HUES6 (cell line): Measurements from ENCODE around the gene PRLH.

Experiments
- H3K27ac ChIP-seq: 2 replicates; pipeline ENCODE4 v1.7.0; 2013; ENCODE audit warnings: low read depth, mild to moderate bottlenecking, low read length, inconsistent platforms
- H3K27me3 ChIP-seq: 2 replicates; pipeline ENCODE4 v1.6.1; 2013; ENCODE audit warnings: low read length; ENCODE audit not compliant: control insufficient read depth, insufficient read depth
- H3K36me3 ChIP-seq: 2 replicates; pipeline ENCODE4 v1.6.1; 2013; ENCODE audit warnings: low read length; ENCODE audit not compliant: control insufficient read depth, insufficient read depth
- H3K4me1 ChIP-seq: 2 replicates; pipeline ENCODE4 v1.6.1; 2013; ENCODE audit warnings: low read length; ENCODE audit not compliant: control insufficient read depth, insufficient read depth
- H3K4me3 ChIP-seq: 2 replicates; pipeline ENCODE4 v1.5.1; 2013; ENCODE audit warnings: low read depth, low read length
- H3K9ac ChIP-seq: one replicate; pipeline ENCODE4 v1.6.1; 2013; ENCODE audit warnings: mild to moderate bottlenecking, low read length
- H3K9me3 ChIP-seq: 2 replicates; pipeline ENCODE4 v1.6.1; 2013; ENCODE audit warnings: low read depth, low read length; ENCODE audit not compliant: control insufficient read depth, insufficient read depth

The PRLH gene

GRCh38 chr2:237574894-237575868, 8.8 kb downstream of the PRLH start:
- no peak overlapping the region for H3K9ac ChIP-seq
- H3K27me3 ChIP-seq, result no peaks in the 10 kb centered on the region
- no peak overlapping the region for H3K27ac ChIP-seq
- no peak overlapping the region for H3K4me3 ChIP-seq
- no peaks in the 10 kb centered on the region for H3K9me3 ChIP-seq
- H3K4me1 ChIP-seq, result peaks cover 11% of the 10 kb centered on the region
- peaks cover 46% of the 10 kb centered on the region for H3K36me3 ChIP-seq

GRCh38 chr2:237575869-237576862, 9.8 kb downstream of the PRLH start:
- H3K27me3 ChIP-seq, result no peaks in the 10 kb centered on the region
- peaks cover 11% of the 10 kb centered on the region for H3K4me1 ChIP-seq
- H3K36me3 ChIP-seq, result peaks cover 52% of the 10 kb centered on the region
- no peaks in the 10 kb centered on the region for H3K9me3 ChIP-seq
- no peak overlapping the region for H3K27ac ChIP-seq
- H3K9ac ChIP-seq, result no peak overlapping the region
- no peak overlapping the region for H3K4me3 ChIP-seq

- no peaks in the 10 kb centered on the region for H3K27me3 ChIP-seq
- no peaks in the 10 kb centered on the region for H3K9me3 ChIP-seq
- peaks cover 56% of the 10 kb centered on the region for H3K36me3 ChIP-seq
- H3K4me1 ChIP-seq, result peaks cover 11% of the 10 kb centered on the region
- H3K27ac ChIP-seq, result no peak overlapping the region
- H3K4me3 ChIP-seq, result no peak overlapping the region
- no peak overlapping the region for H3K9ac ChIP-seq
Measured at GRCh38 chr2:237576974-237577373, 10.6 kb downstream of the PRLH start.

GRCh38 chr2:237577458-237577857, 11.1 kb downstream of the PRLH start:
- Histone ChIP-seq H3K27me3 (no peaks in the 10 kb centered on the region), H3K27ac (no peak overlapping the region), H3K4me1 (peaks cover 12% of the 10 kb centered on the region), H3K4me3 (no peak overlapping the region), H3K36me3 (peaks cover 61% of the 10 kb centered on the region), H3K9ac (no peak overlapping the region), H3K9me3 (no peaks in the 10 kb centered on the region)

DNA sequence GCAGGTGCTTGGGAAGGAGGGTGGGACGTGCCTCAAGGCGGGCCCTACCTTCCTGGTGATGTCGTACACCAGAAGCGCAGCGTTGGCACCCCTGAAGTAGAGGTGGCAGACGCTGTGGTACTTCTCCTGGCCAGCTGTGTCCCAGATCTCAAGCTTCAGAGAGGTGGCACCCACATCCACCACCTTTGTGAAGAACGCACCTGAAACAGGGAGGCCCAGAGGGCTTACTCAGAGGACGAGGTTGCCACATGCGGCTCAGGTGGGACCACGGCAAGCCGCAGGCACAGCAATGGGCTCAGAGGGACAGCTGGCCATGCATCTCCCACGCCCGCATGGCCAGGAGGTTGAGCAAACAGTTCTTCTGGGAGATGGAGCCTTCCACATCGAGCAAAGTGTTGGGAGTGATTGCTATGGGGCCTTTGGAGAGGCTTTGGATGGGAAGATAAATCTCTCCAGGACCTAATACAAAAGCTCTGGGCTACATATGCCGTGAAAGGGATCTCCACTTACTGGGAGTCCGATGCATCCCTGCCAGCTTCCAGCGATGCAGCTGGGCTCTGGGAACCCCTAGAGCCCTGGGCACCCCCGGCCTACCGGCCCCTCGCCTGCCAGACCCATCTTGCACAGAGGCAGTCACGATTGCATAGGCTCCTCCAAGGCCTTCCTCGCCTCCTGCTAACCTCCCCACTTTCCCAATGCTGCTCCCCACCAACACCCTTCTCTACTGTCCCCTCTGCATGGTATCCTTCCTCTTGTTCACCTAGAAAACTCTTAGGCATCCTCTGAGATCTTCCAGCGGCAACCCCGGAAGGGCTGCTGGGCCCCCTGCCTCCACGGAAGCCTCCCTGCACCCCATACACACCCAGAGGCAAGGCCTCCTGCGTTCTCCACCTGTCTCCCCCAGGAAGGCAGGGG, 11.8 kb downstream of the PRLH start:
- Histone ChIP-seq H3K36me3 (peaks cover 64% of the 10 kb centered on the region), H3K9ac (no peak overlapping the region), H3K4me3 (no peak overlapping the region), H3K27me3 (no peaks in the 10 kb centered on the region), H3K27ac (no peak overlapping the region), H3K9me3 (no peaks in the 10 kb centered on the region), H3K4me1 (peaks cover 11% of the 10 kb centered on the region)

GRCh38 chr2:237581326-237581725, 15.0 kb downstream of the PRLH start:
- no peak overlapping the region for H3K27ac ChIP-seq
- H3K4me3 ChIP-seq, result no peak overlapping the region
- peaks cover 20% of the 10 kb centered on the region for H3K4me1 ChIP-seq
- no peak overlapping the region for H3K9ac ChIP-seq
- H3K9me3 ChIP-seq, result no peaks in the 10 kb centered on the region
- H3K27me3 ChIP-seq, result no peaks in the 10 kb centered on the region
- H3K36me3 ChIP-seq, result peaks cover 72% of the 10 kb centered on the region

- no peaks in the 10 kb centered on the region for H3K27me3 ChIP-seq
- H3K9me3 ChIP-seq, result no peaks in the 10 kb centered on the region
- peaks cover 24% of the 10 kb centered on the region for H3K4me1 ChIP-seq
- H3K4me3 ChIP-seq, result no peak overlapping the region; the same call in 1 of the 2 replicates
- no peak overlapping the region for H3K9ac ChIP-seq
- H3K27ac ChIP-seq, result no peak overlapping the region; the same call in 1 of the 2 replicates
- H3K36me3 ChIP-seq, result peaks cover 67% of the 10 kb centered on the region
Measured at GRCh38 chr2:237581751-237582746, 15.7 kb downstream of the PRLH start.

DNA sequence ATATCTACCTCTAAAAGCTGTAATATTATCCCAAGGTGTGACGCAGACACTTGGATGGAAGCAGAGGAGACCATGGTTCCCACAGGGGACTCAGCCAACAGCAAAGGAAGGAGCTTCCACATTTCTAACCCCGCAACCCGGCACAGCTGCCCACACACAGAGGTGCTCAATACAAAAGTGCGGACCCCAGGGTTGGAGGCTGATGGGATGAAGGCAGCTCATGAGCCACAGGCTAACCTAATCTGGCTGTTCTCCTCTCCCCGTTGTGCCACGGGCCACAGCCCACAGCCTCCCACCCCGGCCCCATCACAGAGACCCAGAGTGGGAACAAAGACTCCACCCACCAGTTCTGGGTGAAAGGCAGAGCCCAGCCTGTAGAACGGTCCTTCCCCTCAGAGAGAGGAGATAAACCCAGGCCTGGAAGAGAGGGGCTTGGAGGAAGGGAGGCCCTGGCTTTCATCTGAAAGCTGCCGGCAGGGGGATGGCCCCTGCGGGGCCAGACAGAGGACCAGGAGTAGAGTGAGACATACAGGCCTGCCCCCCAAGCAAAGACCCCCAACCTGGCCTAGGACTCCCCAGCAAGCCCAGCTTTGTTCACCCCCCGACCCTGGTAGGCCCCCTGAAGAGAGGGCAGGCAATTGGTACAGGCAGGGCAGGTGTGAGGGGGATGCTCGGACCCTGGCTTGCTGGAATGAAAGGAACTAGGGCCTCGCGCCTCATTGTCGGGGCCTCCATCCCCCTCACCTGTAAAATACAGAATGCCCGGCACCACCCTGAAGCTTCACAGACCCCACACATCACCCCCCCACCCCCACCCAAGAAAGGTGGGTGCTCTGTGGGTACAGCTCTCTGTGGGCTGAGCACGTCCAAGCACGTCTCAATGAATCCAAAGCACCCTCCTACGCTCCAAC, 17.3 kb downstream of the PRLH start:
- no peak overlapping the region for H3K4me3 ChIP-seq
- peaks cover 29% of the 10 kb centered on the region for H3K4me1 ChIP-seq
- H3K9ac ChIP-seq, result no peak overlapping the region
- no peaks in the 10 kb centered on the region for H3K27me3 ChIP-seq
- H3K36me3 ChIP-seq, result peaks cover 54% of the 10 kb centered on the region
- no peak overlapping the region for H3K27ac ChIP-seq
- H3K9me3 ChIP-seq, result no peaks in the 10 kb centered on the region
